ENCODE data around the gene SC5D.

- TF ChIP-seq POLR2AphosphoS5 (IDR thresholded peaks at IDR 0.05; ENCODE audit: borderline replicate concordance, low read depth, low read length) (no peak), EZH2 (IDR thresholded peaks at IDR 0.05) (no peak), FOXP2 (optimal IDR thresholded peaks at IDR 0.05; ENCODE audit: control extremely low read depth, extremely low read length, insufficient read depth) (no peak)
These were observed 29.2 kb downstream of the SC5D start for GRCh38 chr11:121321614-121322243.
